DOHH2 (cell line): ENCODE data around the gene NPEPL1.

Experiments used
- CTCF ChIP-seq: fragments of 200-600 bp; sonication (generic); IDR thresholded peaks from one replicate; pipeline ENCODE4 v1.5.1; 2014; ENCODE audit warnings: antibody characterized with exemption, mild to moderate bottlenecking, low read depth, low read length; ENCODE audit not compliant: poor library complexity, severe bottlenecking
- EZH2phosphoT487 ChIP-seq: fragments of 200-600 bp; sonication (generic); IDR thresholded peaks from 2 replicates; pipeline ENCODE4 v1.6.1; 2017; ENCODE audit warnings: borderline replicate concordance, mild to moderate bottlenecking, antibody characterized with exemption, low read length, moderate library complexity, mixed read lengths

GRCh38 chr20:58753267-58753921 is 60.8 kb downstream of the NPEPL1 start:
- TF ChIP-seq CTCF: no peak
- no peak for TF ChIP-seq EZH2phosphoT487
